SKM-1 (cell line): ENCODE measurements around the gene ALG9.
A peak's percentile ranks its signal among the peaks of the same experiment; 100 is the strongest.
"Not testable (repeated sequence)": the region's sequence is repeated elsewhere in the genome, so short reads cannot be mapped to it uniquely, and the experiment has no call there.

Experiments used
- DNase-seq: peaks from one replicate; lab custom pipeline; 2025; ENCODE audit not compliant: unreplicated experiment; lab: John Stamatoyannopoulos, UW

The ALG9 gene

DNA sequence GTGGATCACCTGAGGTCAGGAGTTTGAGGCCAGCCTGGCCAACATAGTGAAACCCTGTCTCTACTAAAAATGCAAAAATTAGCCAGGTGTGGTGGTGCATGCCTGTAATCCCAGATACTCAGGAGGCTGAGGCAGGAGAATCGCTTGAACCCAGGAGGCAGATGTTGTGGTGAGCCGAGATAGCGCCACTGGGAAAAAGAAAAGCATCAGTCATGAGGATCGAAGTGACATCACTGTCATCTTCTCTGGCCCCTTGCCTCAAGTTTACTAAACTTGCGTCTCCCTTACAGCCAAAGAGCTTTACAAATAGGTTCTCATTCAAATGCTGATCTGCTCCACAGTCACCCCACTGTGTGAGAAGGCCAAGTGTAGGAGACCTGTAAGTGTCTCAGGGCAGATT, 100.2 kb downstream of the ALG9 start:
- not testable (repeated sequence) for DNase-seq

DNA sequence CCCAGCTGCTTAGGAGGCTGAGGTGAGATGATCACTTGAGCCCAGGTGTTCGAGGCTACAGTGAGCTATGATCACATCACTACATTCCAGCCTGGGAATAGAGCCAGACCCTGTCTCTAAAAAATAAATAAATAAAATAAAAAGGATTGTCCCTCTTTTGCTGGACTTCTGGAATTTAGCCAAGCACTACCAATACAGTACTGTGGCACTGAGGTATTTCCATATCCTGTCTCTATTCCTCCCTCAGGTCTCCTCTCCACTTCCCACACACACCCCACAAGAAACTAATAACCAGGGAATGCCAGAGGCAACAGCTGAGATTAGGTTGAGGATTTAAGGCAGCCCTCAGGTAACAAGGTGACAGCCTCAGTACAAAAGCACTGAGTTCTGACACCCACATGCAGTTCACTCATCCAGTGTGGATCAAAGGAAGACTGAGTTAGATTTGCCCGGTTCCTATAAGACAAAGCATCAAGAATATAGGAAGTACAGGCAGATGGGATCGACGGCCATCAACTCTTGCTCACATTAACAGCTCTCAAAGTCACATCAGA, 100.7 kb downstream of the ALG9 start:
- no peak for DNase-seq

DNA sequence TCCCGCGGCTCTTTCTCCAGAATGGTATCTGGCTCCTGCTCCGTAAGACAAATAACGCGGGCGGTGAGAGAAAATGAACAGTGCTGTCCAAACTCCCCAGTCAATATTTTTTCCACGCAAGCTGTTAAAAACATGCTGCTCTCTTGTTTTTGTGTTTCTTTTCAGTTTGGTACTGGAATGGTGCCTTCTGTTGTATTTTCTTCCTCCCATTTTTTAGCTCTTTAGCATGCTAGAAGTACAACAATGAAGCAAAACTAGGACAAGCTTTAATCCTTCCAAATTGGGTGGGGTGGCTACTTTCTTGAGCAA, 104.6 kb downstream of the ALG9 start:
- DNase-seq, result no peak

DNA sequence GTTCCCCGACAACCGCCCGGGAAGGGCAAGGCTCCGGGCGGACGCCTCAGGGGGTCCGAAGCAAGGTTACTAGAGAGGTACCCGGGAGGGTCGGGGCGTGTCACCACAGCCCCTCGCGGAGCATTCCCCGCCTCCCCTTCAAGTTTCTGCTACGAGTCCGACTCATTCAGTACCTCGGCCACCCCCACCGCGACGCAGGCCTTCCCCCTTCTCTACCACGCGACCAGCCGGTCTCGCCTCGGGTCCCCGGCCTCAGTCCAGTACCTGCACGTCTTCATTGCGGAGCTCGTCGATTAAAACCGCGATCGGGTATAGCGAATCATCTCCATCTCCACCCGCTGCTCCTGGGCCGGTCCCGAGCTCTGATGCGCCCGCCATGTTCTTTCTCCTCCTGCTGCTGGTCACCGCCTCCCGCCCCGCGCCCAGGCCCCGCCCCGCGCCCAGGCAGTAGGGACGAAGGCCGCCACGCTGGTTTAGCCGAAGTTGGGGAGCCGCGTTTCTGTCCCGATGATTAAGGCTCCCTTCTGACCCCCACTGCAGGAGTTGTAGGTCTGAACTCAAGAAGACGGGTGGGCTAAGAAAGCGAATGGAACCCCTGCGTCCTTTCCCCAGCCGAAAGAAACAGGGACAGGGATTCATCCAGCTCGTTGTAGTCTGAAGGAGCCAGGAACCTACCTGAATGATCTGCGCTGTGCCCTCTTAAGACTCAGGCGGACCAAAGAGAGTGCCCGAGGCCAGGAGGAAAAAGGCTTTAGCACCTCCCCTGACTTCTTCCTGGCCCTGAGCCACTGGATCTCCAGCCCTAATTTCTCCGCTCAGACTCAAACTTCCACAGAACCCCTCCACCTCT, 105.2 kb downstream of the ALG9 start, which contains the start of gene PPP2R1B:
Gene PPP2R1B (minus strand): TSS at position 406 of the 850 bp plus-strand sequence. CDS start 28 bp downstream, at position 378.
- DNase-seq, result peak; percentile 55

DNA sequence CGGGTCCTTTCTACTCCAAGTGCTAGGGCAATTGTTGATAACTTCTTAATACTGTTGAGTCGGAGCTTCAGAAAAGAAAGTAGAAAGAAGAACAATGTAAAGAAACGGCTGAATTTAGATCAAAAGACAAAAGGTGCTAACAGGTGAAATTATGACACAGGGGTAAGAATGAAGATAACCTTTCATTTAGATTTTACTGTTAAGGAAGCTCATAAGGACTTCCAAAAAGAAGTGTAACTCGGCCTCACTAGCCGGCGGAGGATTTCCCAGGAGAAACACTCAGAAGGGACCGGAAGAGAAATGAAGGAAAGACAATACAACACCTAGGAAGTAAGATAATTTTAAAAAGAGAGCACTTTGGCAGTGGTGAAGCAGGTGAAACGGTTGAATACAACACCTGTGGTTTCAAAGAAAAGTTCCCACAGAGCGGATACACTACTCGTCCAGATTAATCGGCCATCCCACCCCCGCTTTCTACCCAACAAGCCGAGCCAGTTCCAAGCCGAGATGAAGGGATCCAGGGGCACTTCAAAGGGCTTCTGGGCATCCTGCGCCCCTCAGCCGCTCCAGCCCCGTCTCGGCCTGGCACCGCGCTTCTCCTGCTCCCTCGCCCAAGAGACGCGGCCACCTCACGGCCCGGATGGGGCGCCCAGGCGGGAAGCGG, 105.9 kb downstream of the ALG9 start:
- DNase-seq, result no peak

DNA sequence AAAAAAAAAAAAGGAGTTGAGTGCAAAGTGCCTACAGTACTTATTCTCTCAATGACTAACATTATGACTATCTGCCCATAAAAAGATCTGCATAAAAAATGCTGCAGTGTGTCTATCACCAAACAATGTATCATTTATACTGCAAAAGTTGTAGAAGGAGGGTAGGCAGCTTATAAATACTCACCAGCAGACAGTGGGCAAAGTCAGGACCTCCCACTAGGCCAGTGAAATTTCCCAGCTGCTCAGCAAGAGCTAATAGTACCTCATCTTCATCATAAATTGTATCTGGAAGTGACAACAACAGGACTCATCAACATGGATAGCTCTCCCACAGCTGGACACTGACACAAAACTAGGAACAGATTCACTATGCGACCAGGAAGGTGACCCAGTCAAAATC, 106.8 kb downstream of the ALG9 start:
- DNase-seq, result no peak

DNA sequence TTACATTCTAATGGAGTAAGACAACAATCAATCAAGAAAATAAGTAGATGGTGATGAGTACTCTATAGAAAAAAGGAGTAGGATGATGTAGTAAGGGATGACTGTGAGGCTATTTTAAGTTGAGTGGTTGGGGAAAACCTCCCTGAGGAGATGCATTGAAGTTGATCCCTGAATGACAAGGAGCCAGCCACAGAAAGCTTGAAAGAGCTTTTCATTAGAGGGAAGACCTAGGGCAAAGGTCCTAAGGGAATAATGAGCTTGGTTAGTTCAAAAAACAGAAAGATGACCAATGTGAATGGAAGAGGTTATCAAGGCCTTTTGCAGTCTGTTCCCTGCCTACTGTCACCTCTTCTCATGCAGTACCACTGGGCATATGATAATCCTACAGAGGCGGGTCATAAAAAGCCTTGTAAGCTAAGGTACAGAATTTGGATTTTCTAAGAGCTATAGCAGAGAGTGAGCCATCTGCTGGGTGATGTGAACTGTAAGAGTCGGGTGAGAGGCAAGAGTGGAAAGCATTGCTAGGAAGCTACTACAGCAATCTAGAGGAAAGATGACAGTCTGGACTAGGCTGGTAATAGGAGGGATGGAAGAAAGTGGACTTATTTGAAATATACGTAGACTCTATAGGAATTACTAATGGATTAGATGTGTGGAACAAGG, 108.3 kb downstream of the ALG9 start:
- no peak for DNase-seq

DNA sequence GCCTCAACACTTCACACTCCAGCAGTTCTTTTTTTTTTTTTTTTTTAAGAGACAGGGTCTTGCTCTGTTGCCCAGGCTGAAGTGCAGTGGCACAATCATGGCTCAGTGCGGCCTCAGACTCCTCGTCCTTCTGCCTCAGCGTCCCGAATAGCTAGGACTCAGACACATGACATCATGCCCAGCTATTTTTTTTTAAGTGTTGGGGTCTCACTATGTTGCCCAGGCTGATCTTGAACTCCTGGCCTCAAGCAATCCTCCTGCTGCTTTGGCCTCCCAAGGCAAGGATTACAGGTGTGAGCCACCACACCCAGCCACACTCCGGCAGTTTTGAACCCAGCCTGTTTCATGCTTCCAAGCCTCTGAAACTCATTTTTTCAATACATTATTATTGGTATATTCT, 108.9 kb downstream of the ALG9 start:
- DNase-seq, result no peak

DNA sequence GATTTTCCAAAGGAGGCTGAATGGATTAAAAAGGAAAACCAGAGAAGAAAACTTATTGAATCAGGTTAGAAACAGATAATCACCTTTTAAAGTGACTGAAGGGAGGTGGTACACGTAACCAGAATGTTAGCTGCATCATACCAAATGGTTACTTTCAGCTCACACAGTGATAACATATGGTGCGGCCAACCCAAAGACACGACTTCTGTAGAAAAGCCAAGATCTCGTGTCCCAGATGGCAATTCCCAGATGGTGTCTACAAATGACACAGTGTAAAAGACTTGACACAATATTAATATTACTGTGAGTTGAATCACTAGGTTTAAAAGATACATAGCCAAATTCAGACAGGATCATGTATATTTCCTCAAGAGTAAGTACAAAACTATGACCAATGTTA, 110.3 kb downstream of the ALG9 start:
- no peak for DNase-seq

DNA sequence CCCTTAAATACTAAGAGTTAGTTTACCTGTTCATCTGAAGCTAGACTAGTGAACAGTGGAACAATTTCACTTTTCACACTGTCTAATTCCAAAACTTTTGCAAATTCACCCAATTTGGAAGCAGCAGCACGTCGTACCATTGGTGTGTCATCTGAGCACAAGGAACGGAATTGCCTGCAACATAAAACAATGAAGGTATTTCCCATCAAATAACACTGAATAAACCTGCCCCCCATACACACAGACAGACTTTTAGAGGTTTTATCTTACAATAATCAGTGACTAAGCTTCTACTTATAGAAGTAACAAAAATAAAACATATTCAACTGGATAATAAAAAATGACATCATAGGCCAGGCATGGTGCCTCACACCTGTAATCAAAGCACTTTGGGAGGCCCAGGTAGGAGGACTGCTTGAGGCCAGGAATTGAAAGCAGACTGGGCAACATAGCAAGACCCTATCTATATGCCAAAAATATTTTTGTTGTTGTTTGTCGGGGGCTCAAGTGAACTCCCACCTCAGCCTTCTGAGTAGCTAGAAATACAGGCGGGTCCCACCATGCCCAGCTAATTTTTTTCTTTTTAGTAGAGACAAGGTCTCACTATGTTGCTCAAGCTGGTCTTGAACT, 111.5 kb downstream of the ALG9 start:
- no peak for DNase-seq

DNA sequence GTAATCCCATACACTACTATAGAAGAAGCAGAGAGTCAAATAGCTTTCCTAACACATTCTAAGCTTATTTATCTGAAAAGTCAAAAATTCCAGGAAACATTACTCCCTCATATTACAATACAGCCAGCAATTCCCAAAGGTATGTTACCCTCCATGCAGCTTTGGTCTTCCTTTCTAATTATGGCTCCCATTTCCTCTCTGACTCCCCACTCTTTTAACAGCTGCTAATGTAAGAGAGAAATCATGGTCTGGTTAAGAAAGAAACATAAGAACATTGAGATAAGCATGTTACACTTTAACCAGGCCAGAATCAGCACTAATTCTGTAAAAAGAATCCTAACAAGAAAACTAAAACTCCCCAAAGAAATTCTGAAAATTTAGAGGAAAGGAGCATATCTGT, 112.0 kb downstream of the ALG9 start:
- no peak for DNase-seq

DNA sequence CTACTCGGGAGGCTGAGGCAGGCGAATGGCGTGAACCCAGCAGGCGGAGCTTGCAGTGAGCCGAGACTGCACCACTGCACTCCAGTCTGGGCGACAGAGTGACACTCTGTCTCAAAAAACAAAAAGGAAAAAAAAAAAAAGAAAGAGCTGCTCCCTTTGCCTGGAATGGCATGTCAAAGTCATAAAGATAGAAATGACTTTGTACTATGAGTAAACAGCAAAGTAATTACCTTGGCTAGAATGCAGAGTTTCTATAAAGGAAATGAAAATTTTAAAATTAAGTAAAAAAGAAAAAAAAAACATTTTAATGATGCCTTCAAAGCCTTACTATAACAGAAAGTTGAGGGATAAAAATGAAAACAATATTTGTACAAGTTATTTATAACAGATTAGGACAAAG, 115.3 kb downstream of the ALG9 start:
- DNase-seq, result no peak

DNA sequence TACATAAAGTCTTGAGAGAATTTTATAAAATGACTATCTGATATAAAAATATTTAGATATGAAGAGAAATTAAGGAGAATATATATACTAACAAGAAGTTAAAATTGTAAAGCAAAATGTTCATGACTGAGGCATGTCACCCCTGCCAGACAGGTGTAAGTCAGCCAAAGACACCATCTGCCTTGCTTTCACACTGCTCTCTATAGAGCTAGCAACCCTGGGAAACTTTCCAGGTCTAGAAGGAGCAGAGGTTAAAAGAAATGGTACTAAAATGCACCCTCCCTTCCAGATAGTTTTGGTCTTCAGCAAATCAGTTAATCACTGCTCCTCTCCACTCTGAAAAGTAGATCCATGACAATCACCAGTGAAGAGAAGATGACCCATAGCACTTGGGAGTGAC, 121.7 kb downstream of the ALG9 start:
- no peak for DNase-seq

DNA sequence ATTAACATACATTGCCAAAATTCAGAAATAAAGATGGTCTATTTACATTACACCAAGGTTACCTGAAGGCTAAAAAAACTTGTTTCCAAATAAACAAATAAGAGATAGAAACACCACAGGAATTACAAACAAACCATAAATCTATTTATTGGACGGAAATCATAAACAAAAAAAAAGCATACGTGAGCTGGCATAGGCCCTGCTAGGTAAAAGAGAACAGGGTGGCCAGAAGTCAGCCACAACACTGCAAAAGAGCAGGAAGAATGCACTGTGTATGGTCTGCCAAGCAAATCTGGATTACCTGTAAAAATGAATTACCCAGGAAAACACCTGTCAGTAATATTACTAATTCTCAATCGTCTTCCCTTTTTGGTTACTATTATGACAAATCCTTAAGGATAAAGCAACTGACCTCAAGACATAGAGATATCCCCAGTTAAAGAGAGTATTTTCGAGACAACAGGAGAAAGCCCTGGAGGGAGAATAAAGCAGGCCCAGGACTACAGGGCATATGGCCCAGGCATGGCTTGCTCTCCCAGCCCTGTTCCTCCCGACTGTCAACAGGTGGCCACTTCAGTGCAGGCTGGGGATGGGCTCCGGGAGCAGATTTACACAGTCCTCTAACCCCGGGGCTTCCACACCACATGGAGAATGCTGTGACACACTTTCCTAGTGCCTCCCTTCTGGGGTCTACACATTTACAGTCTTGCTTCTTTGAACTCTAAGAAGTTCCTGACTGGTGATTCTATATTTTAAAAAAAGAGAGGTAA, 123.2 kb downstream of the ALG9 start:
- no peak for DNase-seq

DNA sequence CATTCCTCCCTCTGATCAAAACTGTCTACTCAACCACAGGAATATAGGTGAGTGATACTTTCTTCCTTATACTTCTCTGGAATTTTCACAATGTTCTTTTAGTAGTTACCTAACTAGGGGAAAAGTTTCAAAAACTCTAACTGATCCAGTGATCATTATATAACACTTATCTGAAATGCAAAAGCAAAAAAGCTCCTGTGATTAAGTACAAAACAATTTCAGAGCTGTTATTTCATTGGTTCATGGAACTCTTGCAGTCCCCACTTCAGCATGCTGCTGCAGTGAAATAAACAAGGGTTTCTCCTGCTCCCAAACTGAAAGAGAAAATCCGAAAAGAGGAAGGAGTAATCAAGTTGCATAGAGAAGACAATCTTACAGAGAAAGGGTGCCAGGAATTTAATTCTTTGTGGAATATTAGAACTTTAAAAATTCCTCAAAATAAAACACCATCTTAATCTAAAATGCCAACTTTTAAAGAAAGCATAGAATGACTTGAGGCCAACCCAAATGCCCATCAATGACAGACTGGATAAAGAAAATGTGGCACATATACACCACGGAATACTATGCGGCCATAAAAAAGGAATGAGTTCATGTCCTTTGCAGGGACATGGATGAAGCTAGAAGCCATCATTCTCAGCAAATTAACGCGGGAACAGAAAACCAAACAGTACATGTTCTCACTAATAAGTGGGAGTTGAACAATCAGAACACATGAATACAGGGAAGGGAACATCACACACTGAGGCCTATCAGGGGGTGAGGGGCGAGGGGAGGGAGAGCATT, 125.5 kb downstream of the ALG9 start:
- no peak for DNase-seq

DNA sequence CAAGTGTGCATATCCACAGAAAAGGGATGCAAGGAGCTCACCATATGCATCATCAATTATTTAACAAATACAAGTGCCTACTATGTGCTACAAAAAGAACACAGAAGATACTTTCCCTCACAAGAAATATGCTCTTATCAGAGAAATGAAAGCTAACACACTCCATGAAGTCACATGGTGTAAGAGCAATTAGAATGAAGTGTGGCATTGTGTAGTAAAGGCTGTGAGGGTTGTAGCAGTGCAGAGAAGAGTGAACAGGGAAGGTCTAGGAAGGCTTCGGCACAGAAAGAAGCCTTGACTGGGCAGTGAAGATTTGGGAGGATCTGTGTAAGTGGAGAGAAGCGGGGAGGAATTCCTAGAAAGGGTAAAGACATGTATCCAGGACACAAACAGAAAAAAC, 127.7 kb downstream of the ALG9 start:
- DNase-seq, result no peak

DNA sequence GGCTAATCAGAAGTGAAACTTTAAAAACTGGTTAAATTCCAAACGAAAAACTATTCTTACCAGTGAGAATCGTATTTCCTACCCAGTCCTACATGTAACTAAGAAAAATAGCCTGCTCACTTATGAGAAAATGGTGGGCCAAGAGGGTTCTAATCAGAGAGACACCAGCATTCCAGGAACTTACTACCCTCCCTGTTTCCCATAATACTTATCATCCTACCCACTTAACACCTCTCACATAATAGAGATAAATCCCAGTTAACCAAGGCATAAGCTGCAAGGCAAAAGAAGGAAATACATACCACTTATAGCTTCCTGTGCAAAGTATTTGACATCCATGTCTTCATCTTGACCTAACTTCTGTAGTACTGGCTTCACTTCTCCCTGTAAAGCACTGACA, 129.6 kb downstream of the ALG9 start:
- DNase-seq, result no peak

DNA sequence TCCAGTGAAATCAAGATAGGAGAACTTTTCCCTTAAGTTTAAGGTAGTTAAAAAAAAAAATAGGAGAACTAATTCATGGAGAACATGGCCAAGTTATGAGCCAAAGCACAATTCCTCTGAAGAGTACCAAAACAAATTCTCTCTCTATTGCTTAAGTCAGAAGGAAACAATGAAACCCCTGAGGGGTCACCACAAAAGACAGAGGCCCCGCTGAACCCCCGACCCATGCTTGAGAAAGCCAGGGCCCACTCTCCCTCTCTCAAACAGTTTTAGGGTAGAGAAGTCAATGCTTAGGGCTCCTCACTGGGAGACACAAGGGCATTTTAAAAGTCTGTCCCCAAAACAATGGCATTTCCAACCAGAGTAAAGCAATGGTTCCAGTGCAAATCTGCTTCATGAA, 132.1 kb downstream of the ALG9 start:
- no peak for DNase-seq

DNA sequence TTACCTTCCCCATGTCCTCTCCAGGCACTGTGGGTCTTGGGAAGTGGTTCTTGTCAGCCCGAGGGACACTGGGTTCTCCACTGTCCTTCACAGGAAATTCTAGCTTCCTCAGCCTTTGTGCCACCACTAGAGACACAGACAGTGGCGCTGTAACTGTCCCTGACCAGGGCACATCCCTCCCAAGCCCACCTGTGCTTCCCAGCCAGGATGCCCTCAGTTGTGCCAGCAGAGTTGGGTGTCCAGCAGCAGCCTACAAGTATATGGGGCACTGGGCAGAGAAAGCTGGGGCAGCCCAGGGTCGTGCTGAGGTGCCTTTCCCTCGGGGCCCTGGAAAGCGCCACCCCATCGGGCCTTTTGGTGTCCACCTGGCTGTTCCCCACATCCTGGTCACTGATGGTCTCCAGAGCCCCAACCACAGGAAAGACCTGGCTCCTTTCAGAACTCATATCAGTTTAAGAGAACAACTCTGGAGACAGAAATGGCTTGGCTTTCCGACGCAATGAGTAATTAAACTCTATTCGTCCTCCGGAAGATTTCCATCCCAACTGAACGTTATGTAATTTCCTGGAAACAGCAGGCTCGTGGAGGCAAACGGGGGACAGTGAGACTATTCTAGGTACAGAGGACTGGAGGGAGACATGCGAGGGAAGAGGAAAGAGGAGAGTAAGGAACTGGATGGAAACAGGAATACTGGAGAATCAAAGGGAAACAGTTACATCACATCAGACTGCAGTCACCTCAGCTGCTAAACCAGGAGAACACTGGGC, 133.8 kb downstream of the ALG9 start:
- no peak for DNase-seq
